Ovary (tissue), 3 donors: ENCODE measurements around the gene SPIN2B.

Experiments
- CTCF ChIP-seq, 3 donors: fragments of 450-650 bp in 2 of 3; fragments of 200-600 bp in 1 of 3; IDR thresholded peaks; one replicate each; pipeline versions ENCODE4 v1.5.1 to v1.8.0; 2016 to 2022; ENCODE audit warnings: antibody characterized with exemption in 3 of 3, mild to moderate bottlenecking in 1 of 3
- EP300 ChIP-seq: sonication (generic); formaldehyde crosslinking; IDR thresholded peaks from one replicate; pipeline ENCODE4 v1.6.1; 2017; ENCODE audit warnings: antibody characterized with exemption
- POLR2A ChIP-seq: fragments of 450-650 bp; IDR thresholded peaks from one replicate; pipeline ENCODE4 v1.6.1; 2017; ENCODE audit warnings: antibody characterized with exemption, mild to moderate bottlenecking, moderate library complexity
- donor health status: DM: no; HTN: no; CAD: no.

GRCh38 chrX:57134702-57135101 is 13.4 kb upstream of the SPIN2B start:
- TF ChIP-seq CTCF (IDR thresholded peaks at IDR 0.05): no peak
- no peak for TF ChIP-seq POLR2A
- TF ChIP-seq EP300: no peak
